ENCODE data around the gene MUC5B.
"Not testable (repeated sequence)": the region's sequence is repeated elsewhere in the genome, so short reads cannot be mapped to it uniquely, and the experiment has no call there.

The MUC5B gene, protein sequence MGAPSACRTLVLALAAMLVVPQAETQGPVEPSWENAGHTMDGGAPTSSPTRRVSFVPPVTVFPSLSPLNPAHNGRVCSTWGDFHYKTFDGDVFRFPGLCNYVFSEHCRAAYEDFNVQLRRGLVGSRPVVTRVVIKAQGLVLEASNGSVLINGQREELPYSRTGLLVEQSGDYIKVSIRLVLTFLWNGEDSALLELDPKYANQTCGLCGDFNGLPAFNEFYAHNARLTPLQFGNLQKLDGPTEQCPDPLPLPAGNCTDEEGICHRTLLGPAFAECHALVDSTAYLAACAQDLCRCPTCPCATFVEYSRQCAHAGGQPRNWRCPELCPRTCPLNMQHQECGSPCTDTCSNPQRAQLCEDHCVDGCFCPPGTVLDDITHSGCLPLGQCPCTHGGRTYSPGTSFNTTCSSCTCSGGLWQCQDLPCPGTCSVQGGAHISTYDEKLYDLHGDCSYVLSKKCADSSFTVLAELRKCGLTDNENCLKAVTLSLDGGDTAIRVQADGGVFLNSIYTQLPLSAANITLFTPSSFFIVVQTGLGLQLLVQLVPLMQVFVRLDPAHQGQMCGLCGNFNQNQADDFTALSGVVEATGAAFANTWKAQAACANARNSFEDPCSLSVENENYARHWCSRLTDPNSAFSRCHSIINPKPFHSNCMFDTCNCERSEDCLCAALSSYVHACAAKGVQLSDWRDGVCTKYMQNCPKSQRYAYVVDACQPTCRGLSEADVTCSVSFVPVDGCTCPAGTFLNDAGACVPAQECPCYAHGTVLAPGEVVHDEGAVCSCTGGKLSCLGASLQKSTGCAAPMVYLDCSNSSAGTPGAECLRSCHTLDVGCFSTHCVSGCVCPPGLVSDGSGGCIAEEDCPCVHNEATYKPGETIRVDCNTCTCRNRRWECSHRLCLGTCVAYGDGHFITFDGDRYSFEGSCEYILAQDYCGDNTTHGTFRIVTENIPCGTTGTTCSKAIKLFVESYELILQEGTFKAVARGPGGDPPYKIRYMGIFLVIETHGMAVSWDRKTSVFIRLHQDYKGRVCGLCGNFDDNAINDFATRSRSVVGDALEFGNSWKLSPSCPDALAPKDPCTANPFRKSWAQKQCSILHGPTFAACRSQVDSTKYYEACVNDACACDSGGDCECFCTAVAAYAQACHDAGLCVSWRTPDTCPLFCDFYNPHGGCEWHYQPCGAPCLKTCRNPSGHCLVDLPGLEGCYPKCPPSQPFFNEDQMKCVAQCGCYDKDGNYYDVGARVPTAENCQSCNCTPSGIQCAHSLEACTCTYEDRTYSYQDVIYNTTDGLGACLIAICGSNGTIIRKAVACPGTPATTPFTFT (N-terminal part only)

DNA sequence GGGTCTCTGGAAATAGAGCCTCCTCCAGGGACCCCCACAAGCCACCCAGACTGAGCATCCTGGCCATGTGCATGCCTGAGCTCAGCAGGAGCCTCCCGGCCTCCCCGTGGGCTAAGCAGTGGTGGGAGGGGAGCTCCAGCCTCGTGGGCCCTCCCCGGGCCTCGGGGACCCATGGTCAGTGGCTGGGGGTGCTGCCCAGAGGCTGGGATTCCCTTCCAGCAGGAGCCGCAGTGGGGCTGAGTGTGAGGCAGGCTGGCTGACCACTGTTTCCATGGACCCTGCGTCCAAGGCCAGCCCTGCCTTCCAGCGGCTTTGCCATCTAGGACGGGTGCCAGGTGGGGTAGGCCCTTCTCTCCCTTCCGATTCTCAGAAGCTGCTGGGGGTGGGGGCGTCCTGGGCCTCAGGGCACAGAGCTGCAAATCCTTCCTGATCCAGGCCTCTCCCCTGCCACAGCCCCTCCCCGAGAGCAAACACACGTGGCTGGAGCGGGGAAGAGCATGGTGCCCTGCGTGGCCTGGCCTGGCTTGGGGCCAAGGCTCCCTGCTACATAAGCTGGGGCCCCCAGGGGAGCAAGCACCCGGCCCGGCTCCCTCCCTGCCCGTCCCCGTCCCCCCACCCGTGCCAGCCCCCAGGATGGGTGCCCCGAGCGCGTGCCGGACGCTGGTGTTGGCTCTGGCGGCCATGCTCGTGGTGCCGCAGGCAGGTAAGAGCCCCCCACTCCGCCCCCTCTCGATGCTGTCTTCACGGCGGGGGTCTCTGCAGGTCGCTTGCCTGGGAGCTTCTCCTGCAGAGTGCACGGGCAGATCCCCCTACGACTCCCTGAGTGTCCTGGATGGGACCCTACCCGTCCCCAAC, at the start of gene MUC5B:
TSS of gene MUC5B (plus strand) at position 576 of the 855 bp plus-strand sequence. CDS start at position 634, 58 bp downstream.
- no peak for DNase-seq (ENCODE audit: low read depth in 2 of 2, low spot score in 1 of 2)

DNA sequence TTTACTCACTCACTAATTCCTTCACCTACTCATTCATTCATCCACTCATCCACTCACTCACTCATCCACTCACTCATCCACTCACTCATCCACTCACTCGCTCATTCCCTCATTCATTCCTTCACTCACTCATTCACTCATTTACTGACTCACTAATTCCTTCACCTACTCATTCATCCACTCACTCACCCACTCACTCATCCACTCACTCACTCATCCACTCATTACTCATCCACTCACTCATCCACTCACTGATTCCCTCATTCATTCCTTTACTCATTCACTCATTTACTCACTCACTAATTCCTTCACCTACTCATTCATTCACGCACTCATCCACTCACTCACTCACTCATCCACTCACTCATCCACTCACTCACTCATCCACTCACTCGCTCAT, 49.5 kb upstream of the MUC5B start:
- not testable (repeated sequence) for DNase-seq (ENCODE audit: low read depth in 2 of 2, low spot score in 1 of 2)

DNA sequence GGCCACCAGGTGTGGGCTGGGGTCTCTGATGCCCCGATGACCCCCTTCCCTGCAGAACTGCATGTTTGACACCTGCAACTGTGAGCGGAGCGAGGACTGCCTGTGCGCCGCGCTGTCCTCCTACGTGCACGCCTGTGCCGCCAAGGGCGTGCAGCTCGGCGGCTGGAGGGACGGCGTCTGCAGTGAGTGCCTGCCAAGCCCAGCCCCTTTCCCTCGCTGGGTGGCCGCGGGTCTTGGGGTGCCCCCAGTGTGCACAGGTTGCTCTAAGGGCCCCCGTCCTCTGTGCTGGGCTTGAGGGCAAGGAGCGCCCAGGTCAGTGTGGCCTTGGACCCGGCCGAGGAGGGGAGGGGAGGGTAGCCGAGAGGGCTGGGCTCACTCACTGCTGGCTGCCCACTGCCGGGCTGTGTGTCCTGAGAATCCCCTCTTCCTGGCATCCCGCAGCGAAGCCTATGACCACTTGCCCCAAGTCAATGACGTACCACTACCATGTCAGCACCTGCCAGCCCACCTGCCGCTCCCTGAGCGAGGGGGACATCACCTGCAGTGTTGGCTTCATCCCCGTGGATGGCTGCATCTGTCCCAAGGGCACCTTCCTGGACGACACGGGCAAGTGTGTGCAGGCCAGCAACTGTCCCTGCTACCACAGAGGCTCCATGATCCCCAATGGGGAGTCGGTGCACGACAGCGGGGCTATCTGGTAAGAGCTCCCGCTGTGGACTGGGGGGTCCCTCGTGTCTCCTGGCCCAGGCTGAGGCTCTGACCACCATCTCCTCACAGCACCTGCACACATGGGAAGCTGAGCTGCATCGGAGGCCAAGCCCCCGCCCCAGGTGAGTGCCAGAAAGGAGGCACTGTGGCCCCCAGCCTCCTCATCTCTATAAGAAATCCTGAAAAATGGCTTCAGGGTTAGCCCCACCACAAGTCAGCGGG, 48.2 kb upstream of the MUC5B start:
- DNase-seq (ENCODE audit: low read depth in 2 of 2, low spot score in 1 of 2) = no peak

DNA sequence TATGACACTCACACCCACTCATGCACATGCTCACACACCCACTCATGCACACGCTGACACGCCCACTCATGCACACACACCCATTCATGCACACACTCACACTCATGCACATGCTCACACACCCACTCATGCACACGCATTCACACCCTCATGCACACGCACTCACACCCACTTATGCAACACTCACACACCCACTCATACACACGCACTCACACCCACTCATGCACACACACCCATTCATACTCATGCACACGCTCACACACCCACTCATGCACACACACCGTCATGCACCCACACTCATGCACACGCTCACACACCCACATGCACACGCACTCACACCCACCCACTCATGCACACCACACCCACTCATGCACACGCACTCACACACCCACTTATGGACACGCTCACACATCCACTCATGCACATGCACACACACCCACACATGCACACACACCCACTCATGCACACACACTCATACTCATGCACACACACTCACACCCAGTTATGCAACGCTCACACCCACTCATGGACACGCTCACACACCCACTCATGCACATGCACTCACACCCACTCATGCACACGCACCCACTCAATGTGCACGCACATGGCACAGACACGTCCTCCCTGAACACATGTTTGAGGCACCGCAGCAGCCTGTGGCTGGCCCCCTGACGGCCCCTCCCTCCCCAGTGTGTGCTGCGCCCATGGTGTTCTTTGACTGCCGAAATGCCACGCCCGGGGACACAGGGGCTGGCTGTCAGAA, 47.2 kb upstream of the MUC5B start:
- no peak for DNase-seq (ENCODE audit: low read depth in 2 of 2, low spot score in 1 of 2)

DNA sequence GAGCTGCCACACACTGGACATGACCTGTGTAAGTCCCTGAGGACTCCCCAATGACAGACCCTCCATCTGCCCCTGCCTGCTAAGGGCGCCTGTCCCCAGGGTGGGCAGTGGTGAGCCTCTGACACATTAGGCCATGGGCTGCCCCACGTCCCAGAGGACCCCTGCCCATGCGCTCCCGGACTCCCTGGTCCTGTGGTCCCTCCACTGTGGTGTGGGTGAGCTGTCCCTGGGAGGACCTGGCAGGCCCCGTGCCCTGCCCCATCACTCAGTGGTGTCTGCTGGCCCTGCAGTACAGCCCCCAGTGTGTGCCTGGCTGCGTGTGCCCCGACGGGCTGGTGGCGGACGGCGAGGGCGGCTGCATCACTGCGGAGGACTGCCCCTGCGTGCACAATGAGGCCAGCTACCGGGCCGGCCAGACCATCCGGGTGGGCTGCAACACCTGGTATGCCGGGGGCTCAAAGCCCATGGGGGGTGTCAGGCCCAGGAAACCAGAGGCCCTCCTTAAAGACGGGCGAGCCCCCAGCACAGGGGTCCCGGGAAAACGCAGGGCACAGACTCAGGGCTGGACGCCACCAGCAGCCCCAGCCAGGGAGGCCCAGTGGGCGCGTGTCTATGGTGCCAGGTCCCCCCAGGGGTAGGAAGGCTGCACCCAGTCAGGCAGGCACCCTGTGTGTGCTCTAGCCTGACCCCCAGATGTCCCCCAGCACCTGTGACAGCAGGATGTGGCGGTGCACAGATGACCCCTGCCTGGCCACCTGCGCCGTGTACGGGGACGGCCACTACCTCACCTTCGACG, 46.4 kb upstream of the MUC5B start:
- no peak for DNase-seq (ENCODE audit: low read depth in 2 of 2, low spot score in 1 of 2)

DNA sequence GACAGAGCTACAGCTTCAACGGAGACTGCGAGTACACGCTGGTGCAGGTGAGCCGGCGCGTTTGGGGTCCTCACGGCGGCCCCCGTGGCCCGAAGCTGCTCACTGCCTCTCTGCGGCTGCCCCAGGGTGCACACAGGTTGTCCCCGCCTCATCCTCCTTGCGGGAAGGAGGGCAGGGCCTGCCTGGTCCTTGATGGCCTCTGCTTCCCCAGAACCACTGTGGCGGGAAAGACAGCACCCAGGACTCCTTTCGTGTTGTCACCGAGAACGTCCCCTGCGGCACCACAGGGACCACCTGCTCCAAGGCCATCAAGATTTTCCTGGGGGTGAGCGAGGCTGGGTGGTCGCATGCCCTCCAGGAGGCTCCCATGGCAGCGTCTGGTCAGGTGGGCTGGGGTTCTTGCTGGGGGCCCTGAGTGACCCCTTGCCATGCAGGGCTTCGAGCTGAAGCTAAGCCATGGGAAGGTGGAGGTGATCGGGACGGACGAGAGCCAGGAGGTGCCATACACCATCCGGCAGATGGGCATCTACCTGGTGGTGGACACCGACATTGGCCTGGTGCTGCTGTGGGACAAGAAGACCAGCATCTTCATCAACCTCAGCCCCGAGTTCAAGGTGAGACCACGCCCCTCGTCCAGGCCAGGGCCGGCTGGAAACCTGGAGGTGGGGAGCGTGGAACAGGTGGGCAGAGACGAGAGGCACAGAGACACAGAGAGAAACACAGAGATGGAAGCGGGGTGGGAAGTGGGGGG, 45.7 kb upstream of the MUC5B start:
- DNase-seq (ENCODE audit: low read depth in 2 of 2, low spot score in 1 of 2) = no peak

DNA sequence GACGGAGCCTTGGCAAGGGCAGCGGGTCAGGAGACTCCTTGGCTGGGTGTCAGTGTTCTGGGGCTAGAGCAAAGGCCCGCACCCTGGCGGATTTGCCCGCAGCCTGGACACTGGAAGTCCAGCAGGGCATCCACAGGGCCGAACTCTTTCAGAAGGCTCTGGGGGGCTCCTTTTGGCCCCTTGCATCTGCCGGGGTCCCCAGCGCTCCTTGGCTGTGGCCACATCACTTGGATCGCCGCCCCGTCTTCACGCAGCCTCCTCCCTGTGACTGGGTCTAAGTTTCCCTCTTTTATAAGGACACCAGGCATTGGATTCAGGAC, 45.1 kb upstream of the MUC5B start:
- no peak for DNase-seq (ENCODE audit: low read depth in 2 of 2, low spot score in 1 of 2)

DNA sequence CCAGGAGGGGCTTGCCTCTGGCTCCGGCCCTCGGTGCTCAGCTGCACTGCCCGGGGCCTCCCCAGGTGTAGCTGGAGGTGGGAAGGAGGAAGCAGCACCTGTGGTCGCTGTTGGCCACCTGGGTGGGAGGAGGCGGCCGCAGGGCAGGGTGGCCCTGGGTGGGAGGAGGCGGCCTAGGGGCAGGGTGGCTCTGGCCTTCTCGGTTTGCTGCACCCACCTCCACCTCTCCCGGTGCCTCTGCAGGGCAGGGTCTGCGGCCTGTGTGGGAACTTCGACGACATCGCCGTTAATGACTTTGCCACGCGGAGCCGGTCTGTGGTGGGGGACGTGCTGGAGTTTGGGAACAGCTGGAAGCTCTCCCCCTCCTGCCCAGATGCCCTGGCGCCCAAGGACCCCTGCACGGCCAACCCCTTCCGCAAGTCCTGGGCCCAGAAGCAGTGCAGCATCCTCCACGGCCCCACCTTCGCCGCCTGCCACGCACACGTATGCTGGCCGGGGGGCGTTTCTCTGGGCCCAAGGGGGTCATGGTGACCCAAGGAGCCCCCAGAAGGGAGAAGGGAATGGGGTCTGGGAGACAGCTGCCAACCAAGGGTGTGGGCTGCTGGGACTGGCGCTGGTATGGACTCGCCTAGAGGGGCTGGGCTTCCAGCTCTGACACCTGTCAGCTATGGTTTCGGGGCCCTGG, 44.5 kb upstream of the MUC5B start:
- no peak for DNase-seq (ENCODE audit: low read depth in 2 of 2, low spot score in 1 of 2)

DNA sequence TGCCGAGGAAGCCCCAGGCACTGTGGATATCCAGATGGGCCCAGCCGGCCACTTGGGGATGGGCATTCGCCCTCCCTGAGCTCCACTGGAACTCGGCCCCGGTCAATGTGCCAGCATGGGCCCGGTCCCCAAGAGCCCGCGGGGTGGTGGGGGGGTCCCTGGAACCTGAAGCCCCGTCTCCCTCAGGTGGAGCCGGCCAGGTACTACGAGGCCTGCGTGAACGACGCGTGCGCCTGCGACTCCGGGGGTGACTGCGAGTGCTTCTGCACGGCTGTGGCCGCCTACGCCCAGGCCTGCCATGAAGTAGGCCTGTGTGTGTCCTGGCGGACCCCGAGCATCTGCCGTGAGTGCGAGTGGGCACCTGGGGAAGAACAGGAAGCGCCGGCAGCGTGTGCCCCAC, 44.0 kb upstream of the MUC5B start:
- DNase-seq (ENCODE audit: low read depth in 2 of 2, low spot score in 1 of 2) = no peak

DNA sequence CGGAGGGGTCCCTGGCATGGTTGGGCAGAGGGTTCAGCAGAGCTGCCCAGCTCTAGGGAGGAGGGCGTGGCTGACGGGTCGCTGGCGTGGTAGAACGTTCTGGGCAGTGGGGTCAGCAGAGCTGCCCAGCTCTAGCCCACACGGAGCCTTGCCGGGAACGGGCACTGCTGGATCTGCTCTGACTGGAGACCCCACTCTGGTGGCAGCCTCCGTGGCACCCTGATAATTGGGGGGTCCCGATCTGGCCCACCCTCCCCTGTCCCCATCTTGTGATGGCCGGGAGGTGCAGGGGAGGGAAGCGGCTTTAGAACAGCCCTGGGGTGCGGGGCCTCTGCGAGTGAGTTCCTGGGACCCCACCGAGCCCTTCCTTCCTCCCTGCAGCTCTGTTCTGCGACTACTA, 43.2 kb upstream of the MUC5B start:
- no peak for DNase-seq (ENCODE audit: low read depth in 2 of 2, low spot score in 1 of 2)

DNA sequence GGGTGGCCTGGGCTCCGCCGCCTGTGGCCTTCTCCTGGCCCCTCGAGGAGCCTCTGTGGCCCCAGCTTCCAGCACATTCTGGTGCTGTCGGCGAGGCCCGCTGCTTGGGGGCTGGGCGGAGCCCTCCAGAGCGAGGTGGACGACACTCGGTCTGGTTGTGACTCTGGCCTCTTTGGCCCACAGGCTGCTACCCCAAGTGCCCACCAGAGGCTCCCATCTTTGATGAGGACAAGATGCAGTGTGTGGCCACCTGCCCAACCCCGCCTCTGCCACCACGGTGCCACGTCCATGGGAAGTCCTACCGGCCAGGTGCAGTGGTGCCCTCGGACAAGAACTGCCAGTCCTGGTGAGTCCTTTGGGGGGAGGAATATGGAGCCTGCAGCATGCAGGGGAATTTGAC, 42.7 kb upstream of the MUC5B start:
- no peak for DNase-seq (ENCODE audit: low read depth in 2 of 2, low spot score in 1 of 2)

DNA sequence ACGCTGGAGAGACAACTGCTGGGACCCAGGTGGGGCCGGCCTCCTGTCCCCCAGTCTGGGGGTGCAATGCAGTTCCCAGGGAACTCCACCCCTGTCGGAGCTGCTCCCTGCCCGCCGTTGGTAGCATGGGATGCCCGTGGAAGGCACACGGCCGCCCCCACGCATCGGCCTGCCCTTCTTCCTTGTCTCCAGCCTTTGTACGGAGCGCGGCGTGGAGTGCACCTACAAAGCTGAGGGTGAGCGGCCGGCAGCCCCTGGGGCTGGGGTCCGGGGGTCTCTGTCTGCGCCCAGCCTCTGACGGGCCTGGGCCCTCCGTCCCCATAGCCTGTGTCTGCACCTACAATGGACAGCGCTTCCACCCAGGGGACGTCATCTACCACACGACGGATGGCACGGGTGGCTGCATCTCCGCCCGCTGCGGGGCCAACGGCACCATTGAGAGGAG, 41.9 kb upstream of the MUC5B start:
- DNase-seq (ENCODE audit: low read depth in 2 of 2, low spot score in 1 of 2) = no peak

DNA sequence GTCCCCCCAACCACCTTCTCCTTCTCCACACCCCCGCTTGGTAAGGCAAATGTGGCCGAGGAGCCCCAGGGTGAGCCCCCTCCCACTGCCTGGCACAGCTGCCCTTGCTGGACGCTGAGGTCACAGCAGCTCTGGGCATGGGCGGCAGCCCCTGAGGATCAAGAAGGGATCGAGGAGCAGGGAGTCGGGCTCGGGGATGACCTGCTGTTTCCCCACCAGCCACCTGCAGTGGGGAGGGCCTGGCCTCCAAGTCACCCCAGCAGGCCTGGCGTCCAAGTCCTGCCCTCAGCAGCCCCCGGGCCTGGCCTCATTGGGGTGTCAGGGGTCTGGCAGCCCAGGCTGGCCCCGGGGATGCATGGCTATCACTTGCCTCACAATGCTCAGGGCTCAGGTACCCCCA, 41.4 kb upstream of the MUC5B start:
- no peak for DNase-seq (ENCODE audit: low read depth in 2 of 2, low spot score in 1 of 2)

DNA sequence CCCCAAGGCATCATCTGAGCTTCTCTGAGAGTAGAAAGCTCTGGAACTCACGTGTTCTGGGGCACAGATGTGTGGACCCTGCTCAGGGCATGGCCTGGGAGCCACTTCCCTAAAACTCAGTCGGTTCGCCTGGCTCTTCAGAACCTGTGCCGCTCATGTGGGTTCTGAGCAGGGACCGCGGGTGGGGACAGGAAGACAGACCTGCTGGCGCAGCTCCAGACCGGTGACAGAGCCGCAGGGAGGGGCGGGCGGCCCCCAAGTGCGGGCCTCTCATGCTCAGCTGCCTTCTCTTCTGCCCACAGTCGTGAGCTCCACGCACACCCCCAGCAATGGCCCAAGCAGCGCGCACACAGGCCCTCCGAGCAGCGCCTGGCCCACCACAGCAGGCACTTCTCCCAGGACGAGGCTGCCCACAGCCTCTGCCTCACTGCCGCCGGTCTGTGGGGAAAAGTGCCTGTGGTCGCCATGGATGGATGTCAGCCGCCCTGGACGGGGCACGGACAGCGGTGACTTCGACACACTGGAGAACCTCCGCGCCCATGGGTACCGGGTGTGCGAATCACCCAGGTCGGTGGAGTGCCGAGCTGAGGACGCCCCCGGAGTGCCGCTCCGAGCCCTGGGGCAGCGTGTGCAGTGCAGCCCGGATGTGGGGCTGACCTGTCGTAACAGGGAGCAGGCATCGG, 40.9 kb upstream of the MUC5B start:
- no peak for DNase-seq (ENCODE audit: low read depth in 2 of 2, low spot score in 1 of 2)

DNA sequence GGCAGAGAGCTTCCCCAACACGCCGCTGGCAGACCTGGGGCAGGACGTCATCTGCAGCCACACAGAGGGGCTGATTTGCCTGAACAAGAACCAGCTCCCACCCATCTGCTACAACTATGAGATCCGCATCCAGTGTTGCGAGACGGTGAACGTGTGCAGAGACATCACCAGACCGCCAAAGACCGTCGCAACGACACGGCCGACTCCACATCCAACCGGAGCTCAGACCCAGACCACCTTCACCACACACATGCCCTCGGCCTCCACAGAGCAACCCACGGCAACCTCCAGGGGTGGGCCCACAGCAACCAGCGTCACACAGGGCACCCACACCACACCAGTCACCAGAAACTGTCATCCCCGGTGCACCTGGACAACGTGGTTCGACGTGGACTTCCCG, 38.7 kb upstream of the MUC5B start:
- not testable (repeated sequence) for DNase-seq (ENCODE audit: low read depth in 2 of 2, low spot score in 1 of 2)
